Epithelial cell of esophagus (primary cell): ENCODE results near the gene ACSM6.
"Not testable (repeated sequence)": the region's sequence is repeated elsewhere in the genome, so short reads cannot be mapped to it uniquely, and the experiment has no call there.

Experiments
- DNase-seq: peaks from one replicate; pipeline ENCODE4 v3.0.0; 2010; ENCODE audit warnings: low read depth
- H3K4me3 ChIP-seq: 2 replicates; pipeline ENCODE4 v1.5.1; 2011; ENCODE audit warnings: mild to moderate bottlenecking, low read length, control low read depth
- CTCF ChIP-seq: IDR thresholded peaks from 2 replicates; pipeline ENCODE4 v1.5.1; 2011; ENCODE audit warnings: low read depth, mild to moderate bottlenecking, low read length, control low read depth, inconsistent platforms; ENCODE audit not compliant: insufficient read depth; ENCODE audit errors: missing control alignments

ACSM6 gene

GRCh38 chr10:95211606-95212279 is 17.7 kb downstream of the ACSM6 start:
- TF ChIP-seq CTCF, result no peak
- no peak for DNase-seq
- no peak overlapping the region for H3K4me3 ChIP-seq

- no peak for DNase-seq
- no peak overlapping the region for H3K4me3 ChIP-seq
- no peak for TF ChIP-seq CTCF
Measured at GRCh38 chr10:95214369-95214768, 20.3 kb downstream of the ACSM6 start.

DNA sequence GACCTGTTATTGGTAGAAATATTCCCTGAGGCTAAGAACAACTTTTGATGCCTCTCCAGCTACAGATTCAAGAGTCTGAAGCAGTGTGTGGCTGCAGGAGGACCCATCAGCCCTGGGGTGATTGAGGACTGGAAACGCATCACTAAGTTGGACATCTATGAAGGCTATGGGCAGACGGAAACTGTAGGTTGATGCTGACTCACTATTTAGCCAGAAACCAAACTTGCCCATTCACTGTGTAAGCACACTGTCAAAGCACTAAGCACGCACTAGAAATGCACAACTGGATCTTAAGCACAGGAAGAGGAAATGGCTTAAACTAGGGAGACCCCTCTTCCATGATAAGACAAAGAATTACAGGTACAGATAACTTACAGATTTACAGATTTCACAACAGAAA is 20.8 kb downstream of the ACSM6 start:
- DNase-seq, result peak; percentile 80

GRCh38 chr10:95217476-95217875 is 23.4 kb downstream of the ACSM6 start:
- TF ChIP-seq CTCF, result no peak
- no peak for DNase-seq
- no peak overlapping the region for H3K4me3 ChIP-seq

More for the DNA sequence above, 20.8 kb downstream of the ACSM6 start:
- H3K4me3 ChIP-seq, result no peak overlapping the region
- TF ChIP-seq CTCF, result no peak

GRCh38 chr10:95220539-95220938 is 26.5 kb downstream of the ACSM6 start:
- DNase-seq, result no peak
- no peak overlapping the region for H3K4me3 ChIP-seq
- no peak for TF ChIP-seq CTCF

- DNase-seq, result peak; percentile 65
- no peak overlapping the region for H3K4me3 ChIP-seq
- no peak for TF ChIP-seq CTCF
Measured at GRCh38 chr10:95221124-95221523, 27.1 kb downstream of the ACSM6 start.

GRCh38 chr10:95225136-95225535 is 31.1 kb downstream of the ACSM6 start:
- DNase-seq, result no peak
- no peak for TF ChIP-seq CTCF

GRCh38 chr10:95228934-95229723 is 35.1 kb downstream of the ACSM6 start:
- DNase-seq, H3K4me3 ChIP-seq: not testable (repeated sequence)

More at GRCh38 chr10:95225136-95225535, 31.1 kb downstream of the ACSM6 start:
- no peak overlapping the region for H3K4me3 ChIP-seq
